NCI-H1105 treated with DMSO at 0.1 percent for 48 hours (cell line): ENCODE measurements around the gene BIRC5.

Source experiments
- DNase-seq: peaks from one replicate; lab custom pipeline; 2025; lab: John Stamatoyannopoulos, UW

BIRC5 gene

DNA sequence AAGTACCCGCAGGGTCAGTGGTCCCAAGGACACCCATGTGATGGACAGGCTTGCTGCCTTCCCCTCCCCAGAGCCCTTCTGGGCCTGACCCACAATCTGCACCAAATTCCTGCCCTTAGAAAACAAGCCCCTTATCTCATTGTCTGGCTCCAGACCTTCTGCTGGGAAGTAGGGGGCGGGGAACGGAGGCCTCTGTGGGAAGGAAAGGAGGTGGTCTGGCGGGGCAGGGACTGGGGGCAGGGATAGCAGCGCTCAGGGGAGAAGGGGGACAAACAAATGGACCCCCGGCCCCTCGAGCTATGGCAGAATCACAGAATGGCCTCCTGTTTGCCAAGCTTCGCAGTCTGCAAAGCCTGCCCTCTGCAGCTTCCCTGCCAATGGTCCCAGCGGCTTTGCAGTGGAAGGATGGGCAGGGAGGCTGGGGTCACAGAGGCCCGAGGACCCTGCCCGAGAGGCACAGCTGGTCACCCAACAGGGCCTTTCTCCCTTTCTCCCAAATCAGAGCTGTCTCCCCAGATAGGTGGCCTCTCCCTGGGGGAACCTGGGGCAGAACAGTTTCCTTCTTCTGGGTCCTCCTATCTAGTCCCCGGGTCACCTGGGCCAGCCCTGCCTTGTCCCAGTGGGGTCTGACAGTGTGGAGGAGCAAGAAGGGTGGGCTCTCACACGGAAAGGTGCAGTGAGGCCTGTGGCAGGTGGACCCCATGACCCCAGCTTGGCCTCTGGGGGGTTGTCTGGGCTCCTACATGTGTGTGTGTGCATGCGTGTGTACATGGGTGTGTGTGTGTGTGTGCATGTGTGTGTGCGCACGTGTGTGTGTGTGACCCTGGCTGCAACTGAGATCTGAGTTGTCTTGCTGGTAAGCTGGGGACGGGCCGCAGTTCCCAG lies 42.9 kb downstream of the BIRC5 start:
- DNase-seq: no peak

DNA sequence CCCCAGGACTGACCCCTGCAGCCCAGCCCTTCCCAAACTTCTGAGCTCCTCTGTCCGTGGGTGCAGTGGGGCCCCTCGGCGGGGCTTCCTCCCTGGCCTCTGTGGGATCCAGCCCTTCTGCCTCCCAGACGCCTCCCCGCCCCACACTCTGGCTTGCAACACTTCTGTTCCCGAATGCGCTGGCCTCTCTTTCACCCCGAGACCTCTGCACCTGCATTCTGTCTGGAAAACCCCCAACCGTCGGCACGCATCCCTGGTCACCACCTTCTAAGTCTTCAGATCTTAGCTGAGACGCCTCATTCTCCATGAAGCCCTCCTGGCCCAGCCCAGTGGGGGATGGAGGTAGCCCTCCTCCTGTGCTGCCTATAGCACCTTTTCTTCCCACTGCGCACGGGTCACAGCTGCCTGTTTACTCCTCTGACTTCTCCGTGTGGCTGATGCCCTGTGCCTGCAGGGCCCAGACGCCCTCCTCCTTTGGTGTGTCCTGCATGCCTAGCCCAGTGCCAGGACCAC lies 43.8 kb downstream of the BIRC5 start:
- DNase-seq: no peak

- DNase-seq: no peak
Measured at GRCh38 chr17:78258323-78259191, 44.5 kb downstream of the BIRC5 start.

DNA sequence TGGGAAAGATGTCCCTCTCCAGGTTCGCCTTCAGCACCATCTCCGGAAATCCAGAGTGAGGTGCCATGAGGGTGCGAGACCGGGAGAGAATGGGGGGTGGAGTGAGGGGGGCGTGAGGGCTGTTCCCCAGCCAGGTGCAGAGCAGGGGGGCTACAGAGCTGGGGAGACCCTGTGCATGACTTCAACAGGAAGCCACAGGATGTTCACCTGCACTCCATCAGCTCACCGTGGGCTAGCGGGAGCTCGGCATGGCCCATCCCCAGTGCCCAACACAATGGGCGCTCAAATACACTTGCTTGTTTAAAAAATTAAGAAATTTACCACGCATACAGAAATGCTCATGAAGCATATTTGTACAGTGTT lies 45.1 kb downstream of the BIRC5 start:
- no peak for DNase-seq

GRCh38 chr17:78263063-78263735 lies 49.1 kb downstream of the BIRC5 start:
- DNase-seq: no peak

DNA sequence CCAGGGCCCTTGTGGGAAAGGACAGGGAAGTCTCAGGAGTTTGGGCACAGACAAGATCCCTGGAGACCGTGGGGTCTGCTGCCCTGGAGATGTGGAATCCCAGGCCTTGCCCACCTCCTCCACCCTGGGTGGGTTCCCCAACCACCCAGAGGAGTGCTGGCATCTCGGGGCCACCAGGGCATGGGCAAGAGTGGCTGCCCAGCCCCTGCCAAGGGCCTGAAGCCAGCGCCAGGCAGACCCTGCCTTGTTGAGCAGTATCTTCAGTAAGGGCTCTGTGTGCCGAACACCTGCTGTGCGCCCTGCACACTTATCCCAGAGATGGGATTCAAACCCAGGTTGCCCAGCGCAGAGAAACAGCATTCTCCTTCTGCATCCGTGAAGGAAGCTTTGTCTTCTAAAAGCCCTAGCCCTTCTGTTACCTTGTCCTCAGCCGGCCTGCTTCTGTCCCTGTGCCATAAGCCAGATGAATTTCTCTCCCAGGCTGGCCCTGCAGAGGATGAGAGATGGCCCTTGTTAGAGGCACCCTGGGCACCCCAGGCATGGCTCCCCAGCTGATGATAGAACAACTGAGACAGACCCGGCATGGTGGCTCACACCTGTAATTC lies 49.8 kb downstream of the BIRC5 start:
- no peak for DNase-seq

DNA sequence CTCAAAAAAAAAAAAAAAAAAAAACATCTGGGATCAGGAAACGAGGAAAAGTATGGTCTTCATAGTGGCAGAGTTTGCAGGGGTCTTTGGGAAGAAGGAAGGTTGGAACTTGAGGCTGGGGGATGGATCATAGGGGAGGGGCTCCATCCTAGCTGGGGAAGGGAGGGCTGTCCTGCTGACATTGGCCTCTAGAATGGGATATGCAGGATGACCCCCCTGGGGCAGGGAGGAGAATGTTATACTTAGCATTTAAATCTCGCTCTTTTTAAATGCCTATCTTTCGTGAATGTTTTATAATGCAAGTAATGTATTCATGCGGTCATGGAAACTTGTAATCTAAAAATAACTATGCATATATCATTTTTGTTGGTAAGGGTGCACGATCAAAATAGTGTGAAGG lies 50.5 kb downstream of the BIRC5 start:
- no peak for DNase-seq

GRCh38 chr17:78265121-78265520 lies 51.1 kb downstream of the BIRC5 start:
- DNase-seq: no peak

DNA sequence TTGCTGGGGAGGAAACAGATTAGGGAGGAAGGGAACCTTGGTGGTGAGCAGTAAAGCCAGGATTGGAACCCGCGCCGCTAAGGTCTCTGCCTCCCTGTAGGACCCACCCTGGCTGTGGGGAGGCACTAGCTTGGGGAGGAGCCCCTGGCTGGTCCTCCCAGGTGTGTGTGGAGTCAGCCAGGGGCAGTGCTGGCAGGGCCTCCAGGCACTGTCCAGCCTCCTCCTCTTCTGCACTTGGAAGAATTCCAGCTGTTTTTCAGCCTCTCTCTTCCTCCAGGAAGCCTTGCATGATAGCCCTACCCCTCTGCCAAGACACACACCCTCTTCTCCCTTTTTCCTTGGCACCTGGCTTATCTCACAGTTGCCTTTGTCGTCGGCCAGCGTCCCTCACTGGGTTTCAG lies 52.2 kb downstream of the BIRC5 start:
- no peak for DNase-seq

DNA sequence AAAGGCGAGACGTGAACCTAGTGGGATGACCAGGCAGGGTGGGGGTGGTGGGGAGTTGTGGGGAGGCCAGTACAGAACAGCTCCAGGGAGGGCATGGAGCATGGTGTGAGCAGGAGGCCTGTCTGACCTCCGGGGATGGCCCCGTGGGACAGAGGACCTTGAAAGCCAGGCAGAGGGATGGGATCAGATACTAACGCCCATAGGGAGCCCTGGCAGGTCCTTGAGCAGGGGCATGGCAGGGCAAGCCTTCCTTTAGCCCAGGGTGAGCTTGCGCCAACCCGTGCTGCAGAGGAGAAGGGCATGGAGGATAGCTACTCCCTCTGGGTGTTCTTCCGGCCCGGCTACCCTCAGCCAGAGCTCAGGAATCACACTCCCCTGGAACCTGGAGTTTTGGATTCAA lies 52.7 kb downstream of the BIRC5 start:
- no peak for DNase-seq

- no peak for DNase-seq
Measured at GRCh38 chr17:78267253-78268073, 53.4 kb downstream of the BIRC5 start.

DNA sequence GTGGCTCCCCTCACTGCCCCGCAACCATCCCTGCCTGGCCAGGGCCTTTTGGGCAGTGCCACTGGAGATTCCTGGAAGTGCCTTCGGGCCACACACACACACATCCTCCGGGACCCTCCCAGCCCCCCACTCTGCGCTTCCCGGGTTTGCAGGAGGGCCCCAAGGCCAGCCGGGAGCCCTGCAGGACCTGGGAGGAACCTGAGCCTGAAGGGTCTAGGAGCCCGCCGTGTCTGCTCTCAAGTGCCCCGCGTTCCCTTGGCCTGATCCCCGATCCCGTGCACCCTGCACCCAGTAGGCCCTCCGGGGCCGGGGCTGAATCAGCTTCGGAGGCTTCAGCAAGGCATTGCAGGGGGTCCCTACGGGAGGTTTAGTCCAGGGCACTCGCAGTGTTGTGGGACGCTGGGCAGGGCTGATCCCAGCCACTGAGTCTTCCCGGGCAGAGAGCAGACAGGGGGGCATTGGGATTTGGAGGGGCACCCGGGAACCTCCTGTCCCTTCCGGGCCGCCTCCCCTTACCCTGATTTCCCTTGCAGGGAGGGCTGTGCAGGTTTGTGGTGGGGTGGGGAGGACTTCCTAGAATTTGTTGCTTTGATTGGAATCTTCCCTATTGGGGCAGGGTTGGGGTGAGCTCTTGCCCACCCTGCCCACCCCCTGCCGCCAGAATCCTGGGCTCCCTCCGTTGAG lies 54.3 kb downstream of the BIRC5 start:
- no peak for DNase-seq

DNA sequence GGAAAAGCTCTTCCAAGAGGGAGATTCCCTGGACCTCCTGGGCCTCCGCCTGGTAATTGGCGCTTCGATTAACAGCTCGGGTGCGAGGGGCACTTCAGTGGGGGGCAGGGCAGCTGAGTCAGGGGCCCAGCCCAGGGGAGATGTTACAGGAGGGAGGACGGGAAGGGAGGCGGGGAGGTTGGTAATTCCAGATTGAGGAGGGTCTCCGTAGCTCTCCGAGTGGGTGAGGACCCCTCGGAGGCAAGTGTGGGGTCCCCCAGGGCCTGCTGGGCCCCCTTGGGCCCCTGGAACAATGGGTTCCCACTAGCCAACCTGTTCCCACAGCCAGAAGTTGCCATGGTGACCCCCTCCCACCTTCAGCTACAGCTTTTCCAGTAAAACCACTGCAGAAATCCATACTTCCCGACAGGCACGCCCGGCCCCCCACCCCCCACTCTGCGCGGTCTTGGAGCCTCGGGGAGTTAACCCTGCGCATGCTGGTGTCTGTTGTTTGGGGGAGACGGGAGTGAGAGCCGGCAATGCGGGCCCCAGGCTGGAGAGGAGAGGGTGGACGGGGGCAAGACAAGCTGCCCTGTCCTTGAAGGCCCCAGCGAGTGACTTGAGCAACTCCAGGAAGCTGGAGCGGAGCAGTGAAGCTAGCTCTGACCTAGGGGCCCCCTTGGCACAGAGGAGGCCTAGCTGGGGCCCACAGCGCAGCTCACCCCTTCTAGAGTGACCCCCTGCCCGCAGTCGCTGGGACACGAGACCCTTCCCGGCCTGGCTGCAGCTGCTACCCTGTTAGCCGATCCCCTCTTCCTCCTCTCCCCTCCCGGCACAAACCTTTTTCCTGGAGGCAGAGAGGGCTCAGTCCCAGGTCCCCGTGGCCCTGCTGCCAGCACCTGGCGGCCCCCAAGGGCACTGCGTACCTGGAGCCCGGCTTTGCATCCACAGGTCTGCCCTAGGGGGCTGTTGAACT lies 55.2 kb downstream of the BIRC5 start:
- DNase-seq: no peak

DNA sequence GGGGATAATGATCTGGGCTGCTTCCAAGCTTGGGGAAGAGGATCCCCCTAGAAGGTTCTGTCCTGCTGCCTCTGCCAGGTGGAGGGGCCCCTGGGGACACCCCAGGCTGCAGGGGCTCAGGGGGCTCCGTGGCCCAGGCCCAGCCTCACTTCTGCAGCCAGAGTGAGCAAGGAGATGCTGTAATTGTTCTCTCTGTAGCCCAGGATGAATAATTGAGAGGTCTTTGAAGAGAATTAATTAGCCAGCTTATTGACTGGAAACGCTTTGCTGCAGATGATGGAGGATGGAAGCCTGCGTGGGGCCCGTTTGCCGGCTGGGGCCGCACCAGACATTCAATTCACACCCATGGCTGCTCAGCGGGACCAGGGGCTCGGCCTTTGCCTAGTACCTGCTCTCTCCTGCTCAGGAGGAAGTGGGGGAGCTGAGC lies 55.9 kb downstream of the BIRC5 start:
- DNase-seq: no peak

DNA sequence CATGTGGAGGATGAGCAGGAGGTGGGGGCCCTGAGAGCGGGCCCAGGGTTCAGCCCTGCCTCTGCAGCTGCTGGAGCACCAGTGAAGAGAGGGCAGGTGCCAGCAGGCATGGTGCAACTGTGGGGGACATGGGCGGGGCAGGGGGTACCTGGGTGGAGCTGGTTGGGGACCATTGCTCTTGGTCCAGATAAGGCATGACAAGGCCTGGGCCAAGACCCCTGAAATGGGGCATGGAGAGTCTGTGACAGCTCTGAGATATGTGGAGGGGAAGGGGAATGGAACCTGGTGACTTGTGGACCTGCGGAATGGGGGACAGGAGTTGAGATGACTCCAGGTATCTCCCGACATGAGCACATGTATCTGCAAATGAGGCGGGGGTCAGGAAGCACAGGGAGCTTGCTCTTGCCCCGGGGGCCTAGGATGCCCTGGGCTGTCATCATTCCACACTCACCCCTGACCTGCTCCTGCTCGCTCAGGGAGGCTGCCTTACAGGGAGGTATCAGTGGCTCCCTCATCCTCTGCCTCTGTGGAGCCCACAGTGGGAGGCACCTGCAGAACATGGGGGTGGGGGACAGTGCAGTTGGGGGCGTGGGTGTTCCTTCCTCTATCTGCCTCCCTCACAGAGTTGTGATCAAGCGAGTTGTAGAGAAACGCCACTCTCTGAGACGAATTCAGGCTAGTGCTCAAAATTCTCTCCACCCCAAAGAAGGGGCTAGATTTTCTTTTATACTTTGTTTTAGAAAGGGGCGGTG lies 57.5 kb downstream of the BIRC5 start:
- no peak for DNase-seq

GRCh38 chr17:78272181-78272913 lies 58.3 kb downstream of the BIRC5 start:
- no peak for DNase-seq

- no peak for DNase-seq
Measured at GRCh38 chr17:78272914-78273258, 58.8 kb downstream of the BIRC5 start.

- no peak for DNase-seq
Measured at GRCh38 chr17:78273813-78274212, 59.8 kb downstream of the BIRC5 start.
